Limb (tissue), 2 donors: ENCODE measurements around the gene SEMA5A.

Experiments
- DNase-seq, 2 donors: peaks; one replicate each; pipeline ENCODE4 v3.0.0-alpha.2; 2016; ENCODE audit errors: extremely low spot score in 2 of 2

The SEMA5A gene, protein sequence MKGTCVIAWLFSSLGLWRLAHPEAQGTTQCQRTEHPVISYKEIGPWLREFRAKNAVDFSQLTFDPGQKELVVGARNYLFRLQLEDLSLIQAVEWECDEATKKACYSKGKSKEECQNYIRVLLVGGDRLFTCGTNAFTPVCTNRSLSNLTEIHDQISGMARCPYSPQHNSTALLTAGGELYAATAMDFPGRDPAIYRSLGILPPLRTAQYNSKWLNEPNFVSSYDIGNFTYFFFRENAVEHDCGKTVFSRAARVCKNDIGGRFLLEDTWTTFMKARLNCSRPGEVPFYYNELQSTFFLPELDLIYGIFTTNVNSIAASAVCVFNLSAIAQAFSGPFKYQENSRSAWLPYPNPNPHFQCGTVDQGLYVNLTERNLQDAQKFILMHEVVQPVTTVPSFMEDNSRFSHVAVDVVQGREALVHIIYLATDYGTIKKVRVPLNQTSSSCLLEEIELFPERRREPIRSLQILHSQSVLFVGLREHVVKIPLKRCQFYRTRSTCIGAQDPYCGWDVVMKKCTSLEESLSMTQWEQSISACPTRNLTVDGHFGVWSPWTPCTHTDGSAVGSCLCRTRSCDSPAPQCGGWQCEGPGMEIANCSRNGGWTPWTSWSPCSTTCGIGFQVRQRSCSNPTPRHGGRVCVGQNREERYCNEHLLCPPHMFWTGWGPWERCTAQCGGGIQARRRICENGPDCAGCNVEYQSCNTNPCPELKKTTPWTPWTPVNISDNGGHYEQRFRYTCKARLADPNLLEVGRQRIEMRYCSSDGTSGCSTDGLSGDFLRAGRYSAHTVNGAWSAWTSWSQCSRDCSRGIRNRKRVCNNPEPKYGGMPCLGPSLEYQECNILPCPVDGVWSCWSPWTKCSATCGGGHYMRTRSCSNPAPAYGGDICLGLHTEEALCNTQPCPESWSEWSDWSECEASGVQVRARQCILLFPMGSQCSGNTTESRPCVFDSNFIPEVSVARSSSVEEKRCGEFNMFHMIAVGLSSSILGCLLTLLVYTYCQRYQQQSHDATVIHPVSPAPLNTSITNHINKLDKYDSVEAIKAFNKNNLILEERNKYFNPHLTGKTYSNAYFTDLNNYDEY

GRCh38 chr5:9545992-9546851 lies at the start of gene SEMA5A:
Gene SEMA5A (minus strand): TSS chr5:9546075. CDS start chr5:9379946, 166,129 bp downstream.
- DNase-seq = peak; percentile 77 to 92

GRCh38 chr5:9594913-9595312 lies 49.0 kb upstream of the SEMA5A start:
- DNase-seq = no peak

GRCh38 chr5:9589049-9589835 lies 43.4 kb upstream of the SEMA5A start:
- no peak for DNase-seq

DNA sequence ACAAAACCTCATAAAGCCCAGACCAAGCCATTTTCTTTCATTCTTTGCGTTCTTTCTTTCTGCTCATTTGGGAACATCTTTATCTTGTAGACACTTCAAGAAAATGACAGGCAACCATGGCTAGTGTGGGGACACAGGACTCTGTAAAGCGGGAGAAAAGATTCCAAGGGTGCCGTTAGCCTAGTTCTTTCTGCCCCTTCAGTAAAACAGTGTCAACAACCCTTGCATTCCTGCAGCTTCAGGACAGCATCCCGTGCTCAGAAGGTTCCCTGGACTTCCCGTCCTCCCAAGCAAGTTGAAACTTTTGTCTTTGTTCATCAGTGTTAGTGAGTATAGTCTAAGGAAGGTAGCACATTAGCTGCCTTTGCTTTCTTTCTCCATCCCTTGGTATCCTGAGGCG lies 42.4 kb upstream of the SEMA5A start:
- no peak for DNase-seq

- no peak for DNase-seq
Observed at GRCh38 chr5:9587135-9587534, 41.3 kb upstream of the SEMA5A start.

GRCh38 chr5:9582406-9582805 lies 36.5 kb upstream of the SEMA5A start:
- DNase-seq = no peak

GRCh38 chr5:9573796-9574195 lies 27.9 kb upstream of the SEMA5A start:
- DNase-seq = no peak

- no peak for DNase-seq
Observed at GRCh38 chr5:9572246-9572645, 26.4 kb upstream of the SEMA5A start.

DNA sequence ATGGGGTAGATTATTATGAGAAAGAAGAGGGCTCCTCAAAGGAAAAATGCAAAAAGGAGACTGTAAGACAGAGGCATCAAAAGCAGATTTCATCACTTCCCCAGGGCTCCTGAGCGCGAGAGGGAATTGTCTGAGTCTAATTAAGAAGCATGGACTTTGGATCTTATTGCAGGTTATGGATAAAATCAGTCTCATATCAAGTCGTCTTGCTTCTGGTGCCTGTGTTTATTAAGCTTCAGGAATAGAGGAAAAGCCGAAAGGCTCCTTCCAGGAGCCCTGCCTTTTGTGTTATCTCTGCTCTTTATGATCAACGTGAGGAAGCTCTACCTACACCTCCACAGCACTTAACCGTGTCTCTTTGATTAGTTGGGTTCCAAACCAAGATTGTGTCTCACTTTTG lies 25.0 kb upstream of the SEMA5A start:
- DNase-seq = no peak

- DNase-seq = no peak
Observed at GRCh38 chr5:9567039-9567438, 21.2 kb upstream of the SEMA5A start.

- DNase-seq = no peak
Observed at GRCh38 chr5:9564752-9565151, 18.9 kb upstream of the SEMA5A start.

GRCh38 chr5:9562141-9562540 lies 16.3 kb upstream of the SEMA5A start:
- no peak for DNase-seq

GRCh38 chr5:9559965-9560364 lies 14.1 kb upstream of the SEMA5A start:
- DNase-seq = no peak

- DNase-seq = no peak
Observed at GRCh38 chr5:9558319-9558965, 12.6 kb upstream of the SEMA5A start.

- DNase-seq = no peak
Observed at GRCh38 chr5:9557696-9558095, 11.8 kb upstream of the SEMA5A start.

- no peak for DNase-seq
Observed at GRCh38 chr5:9555961-9556360, 10.1 kb upstream of the SEMA5A start.

- no peak for DNase-seq
Observed at GRCh38 chr5:9554122-9554521, 8.2 kb upstream of the SEMA5A start.

GRCh38 chr5:9553561-9553960 lies 7.7 kb upstream of the SEMA5A start:
- no peak for DNase-seq

DNA sequence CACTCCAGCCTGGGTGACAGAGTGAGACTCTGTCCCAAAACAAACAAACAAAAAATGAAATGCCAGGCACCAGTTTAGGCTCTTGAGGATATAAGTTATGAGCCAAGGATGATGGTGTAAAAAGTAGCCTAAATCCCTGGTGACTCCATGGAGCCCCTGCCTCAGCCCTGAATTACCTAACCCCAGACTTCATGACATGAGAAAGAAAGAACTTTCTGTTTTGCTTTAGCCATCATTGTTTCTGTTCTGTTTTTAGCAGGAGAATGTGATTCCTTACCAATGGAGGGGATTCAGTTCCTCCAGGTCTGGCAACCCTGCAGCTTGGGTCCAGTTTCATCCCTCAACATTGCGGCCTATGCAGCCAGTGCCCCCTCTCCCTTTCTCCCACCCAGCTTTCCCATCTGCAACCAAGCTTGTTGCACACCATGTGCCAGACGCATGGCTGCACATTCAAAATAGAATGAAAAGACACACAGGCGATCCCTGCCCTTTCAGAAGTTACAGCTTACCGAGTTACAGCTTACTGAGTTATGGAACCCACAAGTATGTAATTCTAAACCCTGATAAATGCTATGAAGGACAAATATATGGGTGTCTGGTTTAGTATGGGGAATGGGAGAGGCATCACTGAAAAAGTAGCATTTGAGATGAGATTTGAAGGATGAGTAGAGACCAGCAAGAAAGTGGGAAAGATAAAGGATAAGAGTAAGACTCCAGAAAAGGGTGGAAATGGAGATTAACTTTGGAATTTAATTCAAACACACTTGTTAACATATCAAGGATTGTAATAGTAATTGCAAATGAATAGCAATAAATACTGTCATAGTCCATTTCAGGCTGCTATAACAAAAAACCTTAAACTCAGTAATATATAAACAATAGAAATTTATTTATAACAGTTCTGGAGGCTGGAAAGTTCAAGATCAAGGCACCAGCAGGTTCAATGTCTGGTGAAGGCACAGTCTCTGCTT lies 6.0 kb upstream of the SEMA5A start:
- DNase-seq = no peak
